Cardiac fibroblast (primary cell): ENCODE results near the gene RFX1.
A peak's percentile ranks its signal among the peaks of the same experiment; 100 is the strongest.
"Not testable (repeated sequence)": the region's sequence is repeated elsewhere in the genome, so short reads cannot be mapped to it uniquely, and the experiment has no call there.

ENCODE experiments used
- DNase-seq, 2 donors: peaks; one replicate each; pipeline versions ENCODE4 v3.0.0 to v3.0.0-alpha.2; 2010; ENCODE audit warnings: low read depth in 2 of 2
- H3K4me3 ChIP-seq, 2 donors: replicated peaks in 1 of 2; 1 replicate in 1 of 2; 2 replicates in 1 of 2; pipeline ENCODE4 v1.5.1; 2011; ENCODE audit warnings: low read depth in 2 of 2, low read length in 2 of 2, mild to moderate bottlenecking in 2 of 2, moderate library complexity in 1 of 2
- CTCF ChIP-seq: IDR thresholded peaks from one replicate; pipeline ENCODE4 v1.5.1; 2011; ENCODE audit warnings: low read depth, mild to moderate bottlenecking, low read length, inconsistent platforms

RFX1 gene

GRCh38 chr19:13926010-13926409 lies 80.1 kb downstream of the RFX1 start:
- no peak for DNase-seq
- TF ChIP-seq CTCF, result no peak
- H3K4me3 ChIP-seq, result no peak overlapping the region

GRCh38 chr19:13923194-13923987 lies 82.7 kb downstream of the RFX1 start:
- no peak for TF ChIP-seq CTCF
- no peak for DNase-seq
- H3K4me3 ChIP-seq, result no peak overlapping the region

- not testable (repeated sequence) for H3K4me3 ChIP-seq, DNase-seq
Observed at GRCh38 chr19:13922118-13922517, 84.0 kb downstream of the RFX1 start.

GRCh38 chr19:13920940-13921747 lies 85.0 kb downstream of the RFX1 start:
- no peak overlapping the region for H3K4me3 ChIP-seq
- TF ChIP-seq CTCF, result no peak
- DNase-seq, result peak; percentile 50 to 69

- H3K4me3 ChIP-seq, result no peak overlapping the region
- no peak for TF ChIP-seq CTCF
- DNase-seq, result no peak
Observed at GRCh38 chr19:13920524-13920923, 85.6 kb downstream of the RFX1 start.

- no peak for TF ChIP-seq CTCF
- no peak overlapping the region for H3K4me3 ChIP-seq
- no peak for DNase-seq
Observed at GRCh38 chr19:13918726-13919411, 87.3 kb downstream of the RFX1 start.

GRCh38 chr19:13917888-13918406 lies 88.2 kb downstream of the RFX1 start:
- no peak for DNase-seq
- no peak overlapping the region for H3K4me3 ChIP-seq
- TF ChIP-seq CTCF, result no peak
